GM12891 (cell line): ENCODE data around the gene SCYL2.

ENCODE experiments used
- DNase-seq: peaks from one replicate; pipeline ENCODE4 v3.0.0; 2011; ENCODE audit warnings: low spot score; ENCODE audit not compliant: insufficient read length
- FAIRE-seq: peaks from 2 replicates; lab custom pipeline; 2011; peaks lifted over from hg19 to GRCh38; lab: Jason Lieb, UNC
- PAX5 ChIP-seq: IDR thresholded peaks from 2 replicates; pipeline ENCODE4 v1.6.1; 2011; ENCODE audit warnings: low read length, moderate library complexity, mild to moderate bottlenecking; ENCODE audit not compliant: insufficient read depth, severe bottlenecking
- POLR2A ChIP-seq: IDR thresholded peaks from 2 replicates; pipeline ENCODE4 v1.6.1; 2011; ENCODE audit warnings: low read depth, low read length, control low read depth
- POLR2AphosphoS5 ChIP-seq: IDR thresholded peaks from 2 replicates; pipeline ENCODE4 v1.6.1; 2011; ENCODE audit warnings: low read depth, low read length, control low read depth
- POU2F2 ChIP-seq: IDR thresholded peaks from 2 replicates; pipeline ENCODE4 v1.6.1; 2011; ENCODE audit warnings: low read depth, mild to moderate bottlenecking, control low read depth, low read length, moderate library complexity
- SPI1 ChIP-seq: IDR thresholded peaks from 2 replicates; pipeline ENCODE4 v1.6.1; 2011; ENCODE audit warnings: low read depth, low read length, control low read depth
- TAF1 ChIP-seq: IDR thresholded peaks from 2 replicates; pipeline ENCODE4 v1.6.1; 2011; ENCODE audit warnings: low read depth, low read length, control low read depth

Gene SCYL2

DNA sequence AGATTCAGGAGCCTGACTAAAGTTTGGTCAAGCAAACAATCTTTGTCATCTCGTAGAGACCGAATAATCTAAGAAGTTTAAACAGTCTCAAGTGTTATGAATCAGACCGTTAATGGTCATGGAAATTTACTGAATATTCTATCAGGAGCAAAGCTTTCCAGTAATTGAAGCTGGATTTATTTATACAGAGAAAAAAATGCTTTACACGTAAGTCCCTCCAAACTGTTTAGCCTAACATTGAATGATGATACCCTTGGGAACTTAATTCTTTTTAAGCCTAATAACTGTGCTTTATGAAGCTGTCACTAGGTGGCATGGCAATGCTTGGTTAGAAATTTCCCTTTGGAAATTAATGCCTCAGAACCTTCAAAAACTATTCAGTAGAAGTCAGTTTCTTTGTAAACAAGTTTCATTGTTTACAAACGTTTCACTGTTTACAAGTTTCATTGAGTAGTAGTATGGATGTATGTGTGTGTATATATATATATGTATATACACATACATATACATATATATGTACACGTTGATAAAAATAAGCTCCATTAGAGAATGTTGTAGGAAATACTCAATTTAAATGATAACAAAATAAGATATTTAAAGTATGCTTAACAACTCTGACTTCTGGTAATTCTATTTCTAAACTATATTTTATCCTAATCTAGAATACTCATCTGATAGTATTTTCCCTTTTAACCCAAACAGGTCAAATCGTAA lies 32.2 kb upstream of the SCYL2 start:
- TF ChIP-seq POLR2AphosphoS5 (no peak), POLR2A (no peak), PAX5 (no peak), POU2F2 (no peak), SPI1 (no peak), TAF1 (no peak)
- FAIRE-seq (no peak), DNase-seq (no peak)

GRCh38 chr12:100238801-100239200 lies 28.2 kb upstream of the SCYL2 start:
- DNase-seq = no peak
- no peak for TF ChIP-seq PAX5
- TF ChIP-seq POU2F2 = no peak
- TF ChIP-seq POLR2AphosphoS5 = no peak
- TF ChIP-seq TAF1 = no peak
- TF ChIP-seq POLR2A = no peak
- TF ChIP-seq SPI1 = no peak
- FAIRE-seq = no peak

DNA sequence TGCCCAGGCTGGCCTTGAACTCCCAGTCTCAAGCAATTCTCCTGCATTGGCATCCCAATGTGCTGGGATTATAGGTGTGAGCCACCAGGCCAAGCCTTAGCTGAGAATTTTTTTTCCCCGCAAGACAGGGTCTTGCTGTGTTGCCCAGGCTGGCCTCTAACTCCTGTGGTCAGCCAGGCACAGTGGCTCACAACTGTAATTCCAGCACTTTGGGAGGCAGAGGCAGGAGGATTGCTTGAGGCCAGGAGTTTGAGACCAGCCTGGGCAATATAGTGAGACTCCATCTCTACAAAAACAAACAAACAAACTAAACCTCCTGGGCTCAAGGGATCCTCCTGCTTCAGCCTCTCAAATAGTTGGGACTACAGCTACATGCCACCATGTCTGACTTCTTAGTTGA lies 27.4 kb upstream of the SCYL2 start:
- FAIRE-seq (no peak), DNase-seq (no peak)
- TF ChIP-seq PAX5 = no peak
- no peak for TF ChIP-seq SPI1
- no peak for TF ChIP-seq TAF1
- TF ChIP-seq POU2F2 = no peak
- TF ChIP-seq POLR2A = no peak
- no peak for TF ChIP-seq POLR2AphosphoS5

- DNase-seq = no peak
- FAIRE-seq = no peak
- TF ChIP-seq TAF1 = no peak
- TF ChIP-seq PAX5 = no peak
- TF ChIP-seq POU2F2 = no peak
- TF ChIP-seq POLR2AphosphoS5 = no peak
- no peak for TF ChIP-seq SPI1
- no peak for TF ChIP-seq POLR2A
Observed at GRCh38 chr12:100243137-100243536, 23.8 kb upstream of the SCYL2 start.

DNA sequence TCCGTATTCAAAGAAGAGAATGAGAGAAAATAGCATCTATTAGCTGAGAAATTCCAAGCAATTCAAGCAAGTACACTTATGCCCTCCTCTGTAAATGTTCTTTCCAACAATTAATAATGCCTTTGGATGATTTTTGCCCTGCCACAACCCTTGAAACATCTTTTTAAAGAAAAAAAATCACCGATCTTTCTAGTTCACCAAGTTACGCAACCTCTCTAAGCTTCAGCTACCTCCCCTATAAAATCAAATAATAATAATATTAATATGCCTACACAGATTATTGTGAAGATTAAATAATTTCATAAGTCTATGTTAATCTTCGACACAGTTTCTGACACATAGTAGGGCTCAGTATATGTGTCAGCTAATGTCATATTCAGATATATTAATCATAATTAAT lies 19.2 kb upstream of the SCYL2 start:
- TF ChIP-seq TAF1 = no peak
- no peak for TF ChIP-seq POU2F2
- no peak for TF ChIP-seq PAX5
- TF ChIP-seq POLR2A = no peak
- TF ChIP-seq SPI1 = no peak
- no peak for TF ChIP-seq POLR2AphosphoS5
- no peak for FAIRE-seq
- no peak for DNase-seq

- DNase-seq (no peak), FAIRE-seq (no peak)
- TF ChIP-seq TAF1 = no peak
- no peak for TF ChIP-seq POU2F2
- TF ChIP-seq POLR2A = no peak
- no peak for TF ChIP-seq POLR2AphosphoS5
- TF ChIP-seq PAX5 = no peak
- TF ChIP-seq SPI1 = no peak
Observed at GRCh38 chr12:100248886-100249285, 18.1 kb upstream of the SCYL2 start.

GRCh38 chr12:100249941-100250340 lies 17.0 kb upstream of the SCYL2 start:
- DNase-seq (no peak), FAIRE-seq (no peak)
- no peak for TF ChIP-seq PAX5
- no peak for TF ChIP-seq SPI1

GRCh38 chr12:100251917-100252316 lies 15.1 kb upstream of the SCYL2 start:
- no peak for DNase-seq
- no peak for FAIRE-seq
- TF ChIP-seq POU2F2 (no peak), POLR2A (no peak), POLR2AphosphoS5 (no peak), SPI1 (no peak), PAX5 (no peak), TAF1 (no peak)

DNA sequence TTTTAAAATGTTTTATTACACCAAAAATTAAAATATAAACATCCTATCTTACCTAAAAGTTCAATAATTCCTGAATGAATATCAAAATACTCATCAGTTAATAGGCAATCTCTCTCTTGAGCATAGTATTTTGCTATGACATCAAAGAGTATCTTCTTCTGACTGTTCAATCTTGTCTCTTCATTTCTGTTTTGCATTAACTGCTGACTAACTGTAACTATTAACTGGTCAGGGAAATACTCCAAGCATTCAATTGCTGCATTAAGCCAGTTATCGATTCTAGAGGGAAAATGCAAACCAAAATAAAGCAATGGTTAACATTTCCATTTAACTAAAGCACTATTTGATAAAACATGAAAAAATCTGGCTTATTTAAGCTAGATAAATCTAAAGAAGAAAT lies 13.5 kb upstream of the SCYL2 start:
- TF ChIP-seq POLR2A (no peak), PAX5 (no peak), POLR2AphosphoS5 (no peak), SPI1 (no peak), POU2F2 (no peak), TAF1 (no peak)
- DNase-seq = no peak
- no peak for FAIRE-seq

GRCh38 chr12:100254876-100255275 lies 12.1 kb upstream of the SCYL2 start:
- FAIRE-seq (no peak), DNase-seq (no peak)
- TF ChIP-seq SPI1 (no peak), PAX5 (no peak), POU2F2 (no peak), TAF1 (no peak)
